HG03280 (cell line): ENCODE measurements around the gene BMP6.

Source experiments
- ATAC-seq: cut with Tn5 transposase; IDR thresholded peaks from one replicate; pipeline ENCODE4 v1.9.1; 2021; ENCODE audit warnings: mild to moderate bottlenecking, moderate library complexity; ENCODE audit not compliant: unreplicated experiment

Gene BMP6

DNA sequence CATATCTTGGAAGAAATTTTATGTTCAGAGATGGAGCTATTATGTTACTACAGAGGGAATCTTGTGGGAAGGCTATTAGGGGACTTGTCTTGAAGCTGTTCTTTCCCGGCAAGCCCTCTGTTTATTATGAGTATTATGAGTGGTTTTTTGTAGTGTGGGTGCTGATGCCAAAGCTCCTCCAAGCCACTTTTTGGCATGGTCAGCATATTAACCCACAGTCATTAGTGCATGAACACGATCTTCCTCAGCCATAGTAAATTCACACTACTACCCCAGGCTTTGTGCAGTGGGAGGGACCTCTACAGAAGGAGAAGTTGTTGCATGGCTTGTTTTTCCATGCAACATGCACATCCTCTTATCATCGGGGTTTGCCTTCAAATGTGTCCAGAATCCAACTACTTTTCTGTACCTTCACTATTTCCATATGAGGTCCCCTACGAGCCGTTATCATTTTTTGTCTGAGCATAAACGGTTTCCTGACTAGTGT lies 6.5 kb upstream of the BMP6 start:
- ATAC-seq = no peak

DNA sequence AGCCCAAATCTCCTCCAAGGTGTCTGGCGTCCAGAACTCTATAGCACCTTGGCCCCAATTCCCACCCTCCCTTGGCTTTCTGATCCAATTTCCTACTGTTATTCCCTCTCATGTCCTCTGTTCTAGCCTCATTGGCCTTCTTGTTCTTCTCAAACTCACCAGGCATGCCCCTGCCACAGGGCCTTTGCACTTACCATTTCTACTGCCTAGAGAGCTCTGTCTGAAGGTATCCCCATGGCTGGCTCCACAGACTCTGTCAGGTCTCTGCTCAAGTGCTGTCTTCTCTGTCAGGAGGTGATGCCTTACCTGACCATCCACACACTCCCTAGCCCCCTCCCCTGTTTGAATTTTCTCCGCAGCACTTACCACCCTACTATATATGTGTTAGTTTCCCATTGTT lies 5.6 kb upstream of the BMP6 start:
- no peak for ATAC-seq

DNA sequence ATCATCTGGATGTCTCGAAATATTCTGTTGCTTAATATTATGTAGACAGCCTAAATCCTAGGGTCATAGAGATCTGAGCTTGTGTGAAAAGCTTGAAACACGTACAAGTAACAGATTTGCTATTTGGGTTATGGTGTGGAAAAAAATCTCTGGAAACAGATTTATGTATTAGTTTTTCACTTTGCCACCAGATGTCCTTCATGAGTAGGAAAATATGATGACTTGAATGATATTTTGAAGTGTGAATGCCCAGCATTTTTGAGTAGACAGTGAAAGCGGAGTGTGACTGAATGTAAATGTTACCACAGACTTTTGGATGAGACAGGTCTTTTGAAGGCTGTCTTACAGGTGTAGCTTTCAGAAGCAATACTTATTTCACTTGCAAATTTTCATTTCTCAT lies 4.2 kb upstream of the BMP6 start:
- ATAC-seq = no peak

DNA sequence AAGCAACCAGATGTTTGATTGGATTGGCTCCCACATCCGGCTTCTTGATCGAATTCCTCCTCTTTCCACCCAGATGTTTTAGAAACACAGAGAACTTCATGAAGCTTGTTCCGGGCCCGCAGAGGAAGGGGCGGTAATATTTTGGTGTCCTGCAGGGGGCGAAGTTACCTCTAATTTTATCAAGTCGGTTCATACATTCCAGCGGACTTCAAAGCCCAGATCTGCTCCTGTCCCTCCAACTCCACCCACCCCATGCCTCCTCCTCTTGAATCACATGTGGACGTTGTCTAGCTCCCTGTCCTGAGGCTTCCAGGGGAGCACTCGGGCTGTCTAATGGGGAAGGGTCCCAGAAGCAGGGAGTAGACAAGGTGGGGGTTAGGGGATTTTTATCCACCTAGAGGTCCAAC lies 2.9 kb upstream of the BMP6 start:
- ATAC-seq = peak; percentile 34

DNA sequence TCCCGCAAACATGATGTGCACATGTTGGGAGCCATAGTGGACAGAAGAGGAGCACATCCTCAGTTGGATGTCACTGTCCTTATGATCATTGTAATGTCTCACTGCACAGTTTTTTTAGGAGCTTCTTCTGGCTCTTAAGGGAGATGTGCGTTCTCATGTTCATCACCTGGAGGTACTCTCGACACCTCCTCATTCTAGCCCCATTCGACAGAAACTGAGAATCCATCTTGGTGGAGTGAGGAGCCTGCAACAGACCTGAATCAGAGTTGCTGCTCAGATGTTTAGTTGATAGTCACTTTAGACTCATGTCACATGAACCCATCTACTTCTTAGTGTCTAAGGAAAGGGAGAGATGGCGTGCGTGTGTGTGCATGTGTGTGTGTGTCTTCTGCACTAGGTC lies 2.3 kb upstream of the BMP6 start:
- ATAC-seq = no peak

DNA sequence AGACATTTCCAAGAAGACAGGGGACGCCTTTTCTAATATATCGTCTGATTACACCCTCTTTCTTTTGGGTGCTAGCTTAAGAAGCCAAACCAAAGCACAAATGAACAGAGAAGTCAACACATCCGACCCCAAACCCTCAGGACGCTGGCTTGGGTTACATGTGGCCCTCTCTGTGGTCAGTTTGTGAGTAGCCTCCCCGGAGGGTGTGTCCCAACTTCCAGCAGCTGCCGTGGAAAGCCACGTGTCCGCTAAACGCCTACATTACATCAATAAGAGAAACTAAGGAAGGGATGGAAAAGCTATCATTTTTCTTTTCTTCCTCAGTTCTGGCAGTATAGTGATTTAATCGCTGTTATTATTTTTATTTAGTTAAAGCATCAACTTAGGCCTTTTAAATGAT lies 487 bp upstream of the BMP6 start:
- ATAC-seq = no peak

DNA sequence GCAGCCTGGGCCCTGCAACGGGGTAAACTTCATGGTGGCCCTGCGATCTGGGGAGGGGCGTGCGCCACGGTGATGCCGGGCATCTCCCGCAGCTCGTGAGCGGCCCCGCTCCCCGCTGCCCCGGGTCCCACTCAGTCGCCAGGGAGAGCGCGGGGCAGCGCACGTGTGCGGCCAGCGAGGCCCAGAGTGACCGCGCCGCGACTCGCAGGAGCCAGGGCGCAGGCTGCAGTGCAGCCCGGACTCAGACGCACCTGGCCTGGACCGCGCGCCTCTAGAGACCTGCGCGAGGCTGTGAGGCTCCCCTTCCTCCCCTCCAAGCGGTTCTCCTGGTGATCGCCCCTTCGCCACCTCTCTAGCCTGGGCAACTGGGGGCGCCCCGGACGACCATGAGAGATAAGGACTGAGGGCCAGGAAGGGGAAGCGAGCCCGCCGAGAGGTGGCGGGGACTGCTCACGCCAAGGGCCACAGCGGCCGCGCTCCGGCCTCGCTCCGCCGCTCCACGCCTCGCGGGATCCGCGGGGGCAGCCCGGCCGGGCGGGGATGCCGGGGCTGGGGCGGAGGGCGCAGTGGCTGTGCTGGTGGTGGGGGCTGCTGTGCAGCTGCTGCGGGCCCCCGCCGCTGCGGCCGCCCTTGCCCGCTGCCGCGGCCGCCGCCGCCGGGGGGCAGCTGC lies 652 bp downstream of the BMP6 start:
- peak; percentile 16 for ATAC-seq

DNA sequence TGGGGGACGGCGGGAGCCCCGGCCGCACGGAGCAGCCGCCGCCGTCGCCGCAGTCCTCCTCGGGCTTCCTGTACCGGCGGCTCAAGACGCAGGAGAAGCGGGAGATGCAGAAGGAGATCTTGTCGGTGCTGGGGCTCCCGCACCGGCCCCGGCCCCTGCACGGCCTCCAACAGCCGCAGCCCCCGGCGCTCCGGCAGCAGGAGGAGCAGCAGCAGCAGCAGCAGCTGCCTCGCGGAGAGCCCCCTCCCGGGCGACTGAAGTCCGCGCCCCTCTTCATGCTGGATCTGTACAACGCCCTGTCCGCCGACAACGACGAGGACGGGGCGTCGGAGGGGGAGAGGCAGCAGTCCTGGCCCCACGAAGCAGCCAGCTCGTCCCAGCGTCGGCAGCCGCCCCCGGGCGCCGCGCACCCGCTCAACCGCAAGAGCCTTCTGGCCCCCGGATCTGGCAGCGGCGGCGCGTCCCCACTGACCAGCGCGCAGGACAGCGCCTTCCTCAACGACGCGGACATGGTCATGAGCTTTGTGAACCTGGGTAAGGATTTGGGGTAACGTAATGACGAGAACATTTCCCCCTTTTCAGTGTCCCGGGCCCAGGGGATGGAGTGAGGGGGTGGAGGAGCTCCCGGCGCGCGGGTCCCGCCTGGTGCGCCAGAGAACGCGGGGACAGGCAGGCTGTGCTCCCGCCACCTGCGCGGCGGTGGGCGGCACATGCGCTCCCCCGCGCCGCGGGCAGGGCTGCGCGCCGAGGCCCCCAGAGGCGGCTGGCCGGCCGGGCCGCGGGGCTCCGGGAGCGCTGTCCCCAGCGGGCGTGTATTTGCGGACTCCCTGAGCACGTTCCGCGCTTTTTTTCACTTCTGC lies 1.4 kb downstream of the BMP6 start:
- peak; percentile 6 for ATAC-seq

DNA sequence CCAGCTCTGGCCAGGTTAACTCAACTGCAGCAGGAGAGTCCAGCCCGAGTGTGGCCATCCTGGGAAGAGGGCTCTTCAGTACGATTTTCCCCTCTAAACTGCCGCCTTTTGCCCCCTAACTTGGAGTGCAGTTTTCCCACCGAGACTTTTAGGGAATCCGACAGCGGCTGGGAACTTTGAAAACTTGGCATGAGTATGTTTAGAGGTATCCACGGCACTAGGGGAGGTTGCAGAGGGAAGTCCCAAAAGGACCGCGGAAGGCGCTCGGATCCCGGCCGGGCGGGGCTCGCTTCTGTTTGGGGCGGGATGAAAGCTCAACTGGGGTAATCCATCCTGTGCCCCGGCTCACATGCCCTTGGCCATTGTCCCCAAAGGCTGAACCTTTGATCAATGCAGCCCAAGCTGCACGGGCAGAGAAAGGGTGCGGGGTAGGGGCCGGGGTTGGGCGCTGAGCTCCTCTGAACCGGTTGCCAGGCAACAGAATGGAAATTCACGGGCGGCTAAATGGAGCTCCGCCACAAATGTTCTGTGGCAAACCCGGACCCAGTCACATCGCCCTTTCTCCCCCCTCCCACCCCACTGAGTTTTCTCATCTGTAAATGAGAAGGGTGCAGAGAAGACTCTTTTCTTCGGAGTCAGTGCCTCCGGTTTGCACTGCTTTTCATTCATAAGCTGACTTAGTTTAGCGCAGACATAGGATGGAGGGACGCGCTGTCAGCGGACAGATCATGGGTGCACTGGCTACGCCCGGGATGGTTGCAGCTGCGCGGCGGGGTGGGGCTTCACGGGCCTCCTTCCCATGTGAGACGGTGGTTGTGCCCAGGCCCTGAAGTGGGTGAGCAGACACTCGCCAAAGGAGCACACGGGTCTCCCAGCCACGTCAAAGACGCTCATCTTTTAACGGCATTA lies 2.3 kb downstream of the BMP6 start:
- ATAC-seq = peak; percentile 35

DNA sequence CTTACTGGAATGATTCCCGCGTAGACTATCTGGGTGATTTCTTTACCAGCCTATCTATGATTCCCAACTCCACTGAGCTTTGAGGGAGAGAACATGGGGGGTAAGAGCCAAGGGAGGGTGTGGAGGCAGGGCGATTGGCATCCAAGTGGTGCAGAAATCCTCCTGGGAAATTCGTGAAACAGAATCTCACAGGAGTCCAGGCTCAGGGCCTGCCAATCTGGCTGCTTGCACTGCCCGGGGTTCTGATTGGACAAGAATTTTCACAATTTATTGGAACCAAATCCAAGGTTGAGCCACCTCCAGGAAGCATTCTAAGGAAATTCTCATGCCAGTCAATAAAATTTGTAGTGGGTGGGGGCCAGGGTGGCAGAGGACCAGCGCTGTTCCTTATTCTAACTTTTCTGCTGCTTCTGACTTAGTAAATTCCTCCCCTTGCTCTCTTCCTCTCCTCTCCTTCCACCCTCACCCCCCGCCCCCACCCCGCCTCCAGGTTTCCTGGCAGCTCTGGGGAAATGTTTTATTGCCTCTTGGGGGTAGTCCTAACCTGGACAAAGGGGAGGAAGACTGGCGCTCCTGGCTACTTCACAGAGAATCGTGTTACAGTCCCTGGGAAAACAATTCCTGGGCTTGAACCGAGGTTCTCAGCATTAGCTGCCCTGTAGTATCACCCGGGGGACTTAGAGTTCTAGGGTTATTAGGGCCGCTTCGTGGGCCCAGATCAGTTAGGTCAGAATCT lies 3.1 kb downstream of the BMP6 start:
- no peak for ATAC-seq

DNA sequence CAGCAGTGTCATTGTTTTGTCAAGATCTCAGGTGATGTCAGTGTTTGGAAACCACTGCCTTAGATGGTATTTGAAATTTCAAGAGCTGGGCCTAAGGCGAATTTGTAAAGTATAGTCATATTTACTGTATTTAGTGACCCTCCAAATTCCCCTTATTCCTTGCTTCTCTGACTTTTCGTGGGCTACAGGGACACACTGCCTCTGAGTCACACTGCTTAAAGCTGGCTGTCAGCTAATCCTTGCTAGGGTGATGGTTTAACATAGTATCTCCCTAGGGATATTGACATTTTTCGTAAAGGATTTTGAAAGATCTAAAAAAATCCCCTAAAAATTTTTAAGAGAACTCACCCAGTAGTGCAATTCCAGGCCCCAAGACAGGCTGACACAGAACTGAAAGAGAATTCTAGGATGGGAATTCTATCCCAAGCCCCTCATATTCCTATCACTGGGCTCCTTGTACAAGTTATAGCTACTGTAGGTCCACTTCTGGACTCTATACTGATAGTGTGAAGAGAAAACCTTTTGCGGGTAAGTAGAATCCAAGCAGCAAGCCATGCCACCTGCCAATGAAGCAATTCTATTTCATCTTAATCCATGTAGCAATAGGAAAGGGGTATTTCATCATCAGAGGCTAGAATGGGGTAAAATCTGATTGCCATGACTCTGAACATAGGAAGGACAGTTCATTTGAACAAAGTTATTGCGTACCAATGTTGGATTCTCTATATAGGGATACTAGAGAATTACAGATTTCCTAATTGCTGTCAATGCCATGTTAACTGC lies 4.3 kb downstream of the BMP6 start:
- ATAC-seq = no peak

DNA sequence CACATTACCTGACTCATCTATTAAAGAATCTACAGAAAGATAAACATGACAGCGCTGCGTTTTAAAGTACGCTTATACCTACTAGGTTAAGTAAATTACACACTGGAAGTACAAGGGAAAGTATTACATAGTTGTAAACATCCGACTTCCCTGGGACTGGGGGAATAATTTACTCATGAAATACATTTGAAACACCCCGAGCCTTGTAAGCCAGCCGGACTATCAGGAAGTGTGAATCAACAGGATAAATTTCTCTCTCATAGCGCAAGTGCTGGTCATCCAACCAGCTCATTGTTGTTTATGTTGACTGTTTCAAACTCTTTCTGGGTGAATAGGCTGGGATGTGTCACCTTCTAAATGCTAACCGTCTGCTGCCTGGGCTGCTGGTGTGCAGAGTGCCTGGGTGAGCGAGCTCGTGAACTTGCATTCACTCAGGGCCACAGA lies 4.9 kb downstream of the BMP6 start:
- ATAC-seq = no peak

DNA sequence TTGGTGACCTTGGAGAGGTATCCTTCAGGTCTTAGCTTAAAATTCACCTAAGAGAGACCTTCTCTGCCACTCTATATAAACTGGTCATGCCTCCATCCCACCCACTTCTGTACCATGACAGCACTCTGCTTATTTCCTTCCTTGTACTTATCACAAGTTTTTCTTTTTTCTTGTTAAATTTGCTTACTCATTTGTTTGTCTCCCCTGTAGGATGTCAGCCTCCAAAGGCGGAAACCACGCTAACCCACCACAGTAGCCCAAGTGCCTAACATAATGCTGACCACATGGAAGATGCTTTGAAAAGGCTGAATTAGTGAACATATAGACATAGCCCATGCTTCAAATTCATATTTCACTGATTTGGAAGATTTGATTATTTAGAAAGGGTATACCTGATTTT lies 5.4 kb downstream of the BMP6 start:
- no peak for ATAC-seq

DNA sequence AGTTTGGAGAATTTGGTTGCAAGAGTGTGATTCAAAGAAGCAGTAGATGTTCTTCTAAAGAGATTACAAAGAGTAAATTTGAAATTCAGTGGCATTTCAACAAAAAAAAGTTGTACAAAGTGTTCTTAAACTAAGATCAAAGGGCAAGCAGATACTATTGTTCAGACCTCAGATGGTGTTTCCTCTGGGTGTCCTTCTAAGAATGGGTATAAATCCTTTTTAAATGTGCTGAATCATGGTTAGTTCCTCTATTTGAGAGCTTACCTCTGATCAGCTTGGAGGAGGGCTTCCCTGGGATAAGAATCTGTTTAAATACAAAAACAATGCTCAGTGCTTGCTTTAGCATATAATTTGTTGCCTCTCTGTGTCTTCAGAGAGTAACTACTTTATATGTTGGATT lies 6.3 kb downstream of the BMP6 start:
- no peak for ATAC-seq

DNA sequence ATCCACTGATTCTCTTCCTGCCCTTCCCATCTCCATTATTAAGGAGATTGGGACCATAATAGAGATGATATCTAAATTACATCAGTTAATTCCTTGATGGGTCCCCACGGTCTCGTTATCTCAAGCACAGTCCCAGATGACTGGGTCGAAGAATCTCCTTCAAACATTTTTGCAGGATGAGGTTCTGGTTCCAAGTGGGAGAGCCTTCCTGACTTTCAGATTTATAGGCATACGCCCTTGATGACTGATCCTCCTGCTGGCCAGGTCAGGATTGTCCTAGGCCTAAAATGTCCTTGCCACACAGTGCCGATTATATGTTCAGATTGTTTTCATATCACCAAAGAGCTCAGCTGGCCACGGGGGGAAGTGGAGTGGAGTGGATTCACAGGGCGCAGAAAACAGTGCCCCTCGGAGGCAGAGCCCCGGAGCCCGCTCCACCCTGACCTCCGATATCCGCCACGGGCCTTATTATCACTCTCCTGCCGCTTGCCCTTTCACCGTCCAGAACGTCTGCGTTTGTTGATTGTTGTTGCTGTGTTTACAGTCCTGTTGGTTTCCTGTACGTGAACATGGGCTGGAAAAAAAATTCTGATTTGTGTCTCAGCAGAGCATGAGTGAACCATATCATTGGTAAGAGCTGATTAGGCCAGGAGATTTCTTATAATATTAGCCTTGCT lies 8.9 kb downstream of the BMP6 start:
- no peak for ATAC-seq

DNA sequence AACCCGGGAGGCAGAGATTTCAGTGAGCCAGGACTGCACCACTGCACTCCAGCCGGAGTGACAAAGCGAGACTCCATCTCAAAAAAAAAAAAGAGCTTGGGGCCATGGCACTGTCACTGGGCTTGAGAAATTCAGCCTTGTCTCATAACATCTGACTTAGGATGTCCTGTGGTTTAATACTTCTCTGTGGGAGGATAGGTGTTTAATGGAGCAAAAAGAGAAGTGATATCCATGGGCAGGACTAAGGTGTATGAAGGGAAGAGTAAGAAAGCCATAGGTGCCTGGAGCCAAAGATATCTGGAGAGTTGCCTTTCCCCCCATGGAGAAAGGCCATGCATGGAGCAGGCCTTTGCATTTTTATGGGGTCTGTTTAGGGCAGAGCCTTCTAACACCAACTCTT lies 11.2 kb downstream of the BMP6 start:
- ATAC-seq = no peak

DNA sequence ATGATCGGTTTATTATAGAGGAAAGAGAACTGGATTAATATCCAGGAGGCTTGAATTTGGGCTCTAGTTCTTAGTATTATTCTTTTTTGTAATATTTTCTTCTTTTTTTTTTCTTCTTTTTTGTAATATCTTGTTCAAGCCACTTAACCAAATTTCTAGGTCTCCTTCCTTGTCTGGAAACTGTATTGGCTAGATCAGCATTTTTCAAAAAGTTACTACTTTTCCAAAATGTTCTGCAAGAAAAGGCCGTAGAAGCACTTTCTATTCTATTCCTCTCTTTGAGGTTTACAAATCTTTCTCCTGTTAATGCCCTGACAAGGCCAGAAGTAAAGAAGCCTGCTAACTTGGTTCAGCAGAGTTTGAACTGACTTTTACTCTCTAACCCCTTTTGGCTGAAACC lies 12.0 kb downstream of the BMP6 start:
- ATAC-seq = no peak

DNA sequence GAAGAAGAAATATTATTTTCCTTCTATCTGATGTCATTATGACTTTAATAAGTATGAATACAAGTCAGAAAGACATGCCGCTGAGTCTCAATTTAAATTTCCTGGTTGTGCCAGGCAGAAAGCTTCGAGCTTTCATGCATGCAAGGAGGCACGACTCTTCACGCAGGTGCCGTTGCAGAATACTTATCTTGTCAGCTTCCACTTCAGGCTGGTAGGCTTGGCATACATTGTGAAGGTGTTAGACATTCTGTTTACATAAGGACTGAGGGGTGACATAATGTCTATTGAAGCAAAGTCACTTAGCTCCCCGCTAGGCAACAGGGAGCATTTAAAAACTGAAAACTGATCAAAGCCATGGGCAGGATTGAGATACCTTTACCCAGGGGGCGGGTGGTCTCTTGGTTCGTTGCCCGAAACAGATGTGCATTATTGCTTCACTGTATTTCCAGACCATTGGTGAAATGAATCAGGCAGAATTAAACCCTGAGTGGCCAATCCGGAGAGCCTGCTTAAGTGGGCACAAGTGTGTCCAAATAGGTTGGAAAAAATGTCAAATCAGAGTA lies 16.4 kb downstream of the BMP6 start:
- no peak for ATAC-seq

DNA sequence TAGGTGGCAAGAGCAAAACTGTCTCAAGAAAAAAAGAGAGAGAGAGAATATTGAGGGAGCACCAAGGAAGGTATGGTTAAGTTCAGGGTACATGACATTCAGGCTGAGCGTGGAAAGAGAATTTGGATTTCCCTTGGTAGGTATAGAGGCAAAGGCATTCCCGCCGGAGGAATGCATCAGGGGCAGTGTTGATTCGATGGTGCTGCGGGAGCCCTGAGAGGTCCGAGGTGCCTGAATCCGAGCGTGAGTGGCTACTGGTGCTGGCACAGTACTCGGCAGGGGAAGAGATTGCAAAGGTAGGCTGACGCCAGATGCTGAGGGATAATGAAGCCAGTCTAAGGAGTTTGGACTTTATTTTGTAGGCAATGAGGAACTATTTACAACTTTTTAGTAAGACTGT lies 20.0 kb downstream of the BMP6 start:
- no peak for ATAC-seq
